ENCODE measurements around the gene CRB1.

GRCh38 chr1:197362871-197363270, 94.8 kb downstream of the CRB1 start:
- TF ChIP-seq POLR2A (IDR thresholded peaks at IDR 0.05), result no peak
- TF ChIP-seq, protein P1, sequence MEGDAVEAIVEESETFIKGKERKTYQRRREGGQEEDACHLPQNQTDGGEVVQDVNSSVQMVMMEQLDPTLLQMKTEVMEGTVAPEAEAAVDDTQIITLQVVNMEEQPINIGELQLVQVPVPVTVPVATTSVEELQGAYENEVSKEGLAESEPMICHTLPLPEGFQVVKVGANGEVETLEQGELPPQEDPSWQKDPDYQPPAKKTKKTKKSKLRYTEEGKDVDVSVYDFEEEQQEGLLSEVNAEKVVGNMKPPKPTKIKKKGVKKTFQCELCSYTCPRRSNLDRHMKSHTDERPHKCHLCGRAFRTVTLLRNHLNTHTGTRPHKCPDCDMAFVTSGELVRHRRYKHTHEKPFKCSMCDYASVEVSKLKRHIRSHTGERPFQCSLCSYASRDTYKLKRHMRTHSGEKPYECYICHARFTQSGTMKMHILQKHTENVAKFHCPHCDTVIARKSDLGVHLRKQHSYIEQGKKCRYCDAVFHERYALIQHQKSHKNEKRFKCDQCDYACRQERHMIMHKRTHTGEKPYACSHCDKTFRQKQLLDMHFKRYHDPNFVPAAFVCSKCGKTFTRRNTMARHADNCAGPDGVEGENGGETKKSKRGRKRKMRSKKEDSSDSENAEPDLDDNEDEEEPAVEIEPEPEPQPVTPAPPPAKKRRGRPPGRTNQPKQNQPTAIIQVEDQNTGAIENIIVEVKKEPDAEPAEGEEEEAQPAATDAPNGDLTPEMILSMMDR (IDR thresholded peaks at IDR 0.05), result no peak
